Skin epidermis (tissue), 12 donors: Measurements from ENCODE around the gene TMEM132A.

Source experiments
- H3K27ac ChIP-seq, 21 experiments: fragments of 200-600 bp; sonication (generic) in 11 of 21; one replicate each; pipeline ENCODE4 v1.5.0; 2020; ENCODE audit warnings: mild to moderate bottlenecking in 3 of 21, inconsistent platforms in 2 of 21, moderate library complexity in 2 of 21
- H3K4me3 ChIP-seq, 7 experiments: fragments of 200-600 bp; sonication (generic) in 2 of 7; one replicate each; pipeline ENCODE4 v1.5.0; 2020; ENCODE audit warnings: inconsistent platforms in 2 of 7, mild to moderate bottlenecking in 2 of 7, moderate library complexity in 1 of 7

The TMEM132A gene

GRCh38 chr11:60924110-60924905 is at the start of gene TMEM132A:
TMEM132A (plus strand) TSS chr11:60924460; CDS start chr11:60924634, 174 bp downstream.
- H3K27ac ChIP-seq: peak within 1 kb of the TSS in 12 of 21 experiments; percentile 1 to 88 (median 59)

GRCh38 chr11:60875366-60876167 is 48.7 kb upstream of the TMEM132A start:
- H3K27ac ChIP-seq: no peak overlapping the region
- H3K4me3 ChIP-seq: no peak overlapping the region

More at GRCh38 chr11:60924110-60924905, at the start of gene TMEM132A:
- H3K4me3 ChIP-seq: peak within 1 kb of the TSS; percentile 46 to 76 (median 65)

- Histone ChIP-seq H3K27ac (no peak overlapping the region), H3K4me3 (no peak overlapping the region)
These were observed 48.1 kb upstream of the TMEM132A start for GRCh38 chr11:60876168-60876485.

- peak overlapping the region in 2 of 21 experiments; percentile 20 to 28 for H3K27ac ChIP-seq
- no peak overlapping the region for H3K4me3 ChIP-seq
These were observed 45.8 kb upstream of the TMEM132A start for GRCh38 chr11:60878245-60879101.

- no peak overlapping the region for H3K27ac ChIP-seq
These were observed 45.2 kb upstream of the TMEM132A start for GRCh38 chr11:60879104-60879503.

GRCh38 chr11:60879971-60880588 is 44.2 kb upstream of the TMEM132A start:
- no peak overlapping the region for H3K4me3 ChIP-seq
- H3K27ac ChIP-seq: no peak overlapping the region

More at GRCh38 chr11:60879104-60879503, 45.2 kb upstream of the TMEM132A start:
- no peak overlapping the region for H3K4me3 ChIP-seq

GRCh38 chr11:60880643-60881282 is 43.5 kb upstream of the TMEM132A start:
- Histone ChIP-seq H3K4me3 (no peak overlapping the region), H3K27ac (no peak overlapping the region)

GRCh38 chr11:60887556-60887955 is 36.7 kb upstream of the TMEM132A start:
- Histone ChIP-seq H3K27ac (no peak overlapping the region), H3K4me3 (no peak overlapping the region)

- Histone ChIP-seq H3K4me3 (no peak overlapping the region), H3K27ac (no peak overlapping the region)
These were observed 34.4 kb upstream of the TMEM132A start for GRCh38 chr11:60889869-60890311.

- no peak overlapping the region for H3K27ac ChIP-seq
- H3K4me3 ChIP-seq: no peak overlapping the region
These were observed 33.6 kb upstream of the TMEM132A start for GRCh38 chr11:60890696-60891095.

GRCh38 chr11:60891103-60891741 is 33.0 kb upstream of the TMEM132A start:
- H3K27ac ChIP-seq: no peak overlapping the region
- no peak overlapping the region for H3K4me3 ChIP-seq

GRCh38 chr11:60895687-60896086 is 28.6 kb upstream of the TMEM132A start:
- no peak overlapping the region for H3K4me3 ChIP-seq

GRCh38 chr11:60897496-60897895 is 26.8 kb upstream of the TMEM132A start:
- no peak overlapping the region for H3K4me3 ChIP-seq
- H3K27ac ChIP-seq: no peak overlapping the region

More at GRCh38 chr11:60895687-60896086, 28.6 kb upstream of the TMEM132A start:
- H3K27ac ChIP-seq: no peak overlapping the region

- Histone ChIP-seq H3K4me3 (no peak overlapping the region), H3K27ac (no peak overlapping the region)
These were observed 25.0 kb upstream of the TMEM132A start for GRCh38 chr11:60899046-60899936.

- Histone ChIP-seq H3K4me3 (no peak overlapping the region), H3K27ac (no peak overlapping the region)
These were observed 24.3 kb upstream of the TMEM132A start for GRCh38 chr11:60899977-60900376.

GRCh38 chr11:60900673-60901404 is 23.4 kb upstream of the TMEM132A start:
- no peak overlapping the region for H3K4me3 ChIP-seq
- no peak overlapping the region for H3K27ac ChIP-seq

- Histone ChIP-seq H3K4me3 (no peak overlapping the region), H3K27ac (no peak overlapping the region)
These were observed 21.6 kb upstream of the TMEM132A start for GRCh38 chr11:60902625-60903024.
